Prostate gland (tissue), 2 donors: Measurements from ENCODE around the gene MYCBPAP.

Experiments
- POLR2A ChIP-seq: fragments of 450-650 bp; IDR thresholded peaks from one replicate; pipeline ENCODE4 v1.6.1; 2016; ENCODE audit warnings: antibody characterized with exemption, mild to moderate bottlenecking
- TF ChIP-seq, protein P1 (sequence below), 4 experiments: fragments of 200-600 bp in 2 of 4; fragments of 450-650 bp in 2 of 4; sonication (generic) in 2 of 4; IDR thresholded peaks; 1 replicate in 3 of 4; 2 replicates in 1 of 4; pipeline ENCODE4 v1.5.1; 2016 to 2019; ENCODE audit warnings: antibody characterized with exemption in 4 of 4, mild to moderate bottlenecking in 2 of 4, moderate library complexity in 2 of 4

DNA sequence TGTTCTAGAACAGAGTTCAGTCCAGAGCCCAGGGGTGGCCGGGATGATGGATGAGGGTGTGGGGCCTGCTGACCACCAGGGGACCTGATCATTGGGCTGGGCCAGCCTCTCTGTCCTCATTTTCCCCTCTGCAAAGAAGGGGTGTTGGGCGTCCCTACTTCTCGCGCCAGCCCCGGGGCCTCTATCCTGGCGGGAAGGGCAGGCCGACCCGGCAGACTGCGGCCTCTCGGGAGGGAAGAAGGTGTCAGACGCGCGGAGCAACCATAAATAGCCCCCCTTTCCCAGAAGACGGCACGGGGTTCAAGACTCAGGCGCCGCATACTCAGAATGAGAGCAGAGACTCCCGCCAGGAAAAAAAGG, 50.3 kb downstream of the MYCBPAP start:
- TF ChIP-seq POLR2A, result no peak
- TF ChIP-seq, protein P1, sequence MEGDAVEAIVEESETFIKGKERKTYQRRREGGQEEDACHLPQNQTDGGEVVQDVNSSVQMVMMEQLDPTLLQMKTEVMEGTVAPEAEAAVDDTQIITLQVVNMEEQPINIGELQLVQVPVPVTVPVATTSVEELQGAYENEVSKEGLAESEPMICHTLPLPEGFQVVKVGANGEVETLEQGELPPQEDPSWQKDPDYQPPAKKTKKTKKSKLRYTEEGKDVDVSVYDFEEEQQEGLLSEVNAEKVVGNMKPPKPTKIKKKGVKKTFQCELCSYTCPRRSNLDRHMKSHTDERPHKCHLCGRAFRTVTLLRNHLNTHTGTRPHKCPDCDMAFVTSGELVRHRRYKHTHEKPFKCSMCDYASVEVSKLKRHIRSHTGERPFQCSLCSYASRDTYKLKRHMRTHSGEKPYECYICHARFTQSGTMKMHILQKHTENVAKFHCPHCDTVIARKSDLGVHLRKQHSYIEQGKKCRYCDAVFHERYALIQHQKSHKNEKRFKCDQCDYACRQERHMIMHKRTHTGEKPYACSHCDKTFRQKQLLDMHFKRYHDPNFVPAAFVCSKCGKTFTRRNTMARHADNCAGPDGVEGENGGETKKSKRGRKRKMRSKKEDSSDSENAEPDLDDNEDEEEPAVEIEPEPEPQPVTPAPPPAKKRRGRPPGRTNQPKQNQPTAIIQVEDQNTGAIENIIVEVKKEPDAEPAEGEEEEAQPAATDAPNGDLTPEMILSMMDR (IDR thresholded peaks at IDR 0.05), result no peak
